Tibial artery (tissue), 4 donors: ENCODE measurements around the gene SLC27A1.
"Not testable (repeated sequence)": the region's sequence is repeated elsewhere in the genome, so short reads cannot be mapped to it uniquely, and the experiment has no call there.

Source experiments
- DNase-seq, 2 donors: peaks; one replicate each; pipeline ENCODE4 v3.0.0-alpha.2; 2019
- H3K27ac ChIP-seq, 2 donors: fragments of 200-600 bp; sonication (generic) in 1 of 2; 1 replicate in 1 of 2; 2 replicates in 1 of 2; pipeline ENCODE4 v1.5.1; 2018 to 2019; ENCODE audit warnings: mild to moderate bottlenecking in 1 of 2
- H3K27me3 ChIP-seq, 2 donors: fragments of 200-600 bp; sonication (generic) in 1 of 2; one replicate each; pipeline versions ENCODE4 v1.5.1 to v1.6.0; 2016 to 2019
- H3K36me3 ChIP-seq, 3 donors: fragments of 200-600 bp; sonication (generic) in 2 of 3; one replicate each; pipeline ENCODE4 v1.5.1; 2016 to 2019; ENCODE audit warnings: mild to moderate bottlenecking in 2 of 3
- H3K4me1 ChIP-seq, 4 donors: fragments of 200-600 bp; sonication (generic) in 2 of 4; 1 replicate in 3 of 4; 2 replicates in 1 of 4; pipeline ENCODE4 v1.5.1; 2016 to 2019
- H3K4me3 ChIP-seq, 2 donors: fragments of 200-600 bp; sonication (generic) in 1 of 2; 1 replicate in 1 of 2; 2 replicates in 1 of 2; pipeline ENCODE4 v1.5.1; 2018 to 2019; ENCODE audit warnings: mild to moderate bottlenecking in 2 of 2
- H3K9me3 ChIP-seq, 3 donors: fragments of 200-600 bp; sonication (generic) in 1 of 3; one replicate each; pipeline ENCODE4 v1.5.1; 2016 to 2019
- intact Hi-C: fragments of 100-400 bp; cut with DNase I; formaldehyde crosslinking; loops from one replicate; pipeline ENCODE4 v1.15.0; 2023; ENCODE audit warnings: low total_unique reads
- TF ChIP-seq, protein P1 (sequence below), 2 experiments: fragments of 200-600 bp in 1 of 2; fragments of 450-650 bp in 1 of 2; IDR thresholded peaks; one replicate each; pipeline ENCODE4 v1.5.1; 2017 to 2019; ENCODE audit warnings: antibody characterized with exemption in 2 of 2, mild to moderate bottlenecking in 1 of 2, moderate library complexity in 1 of 2

The SLC27A1 gene

GRCh38 chr19:17515408-17516149 is 45.3 kb downstream of the SLC27A1 start:
- H3K4me3 ChIP-seq = no peak overlapping the region
- H3K36me3 ChIP-seq = peaks cover 24 to 53% (median 43%) of the 10 kb centered on the region in 3 donors

DNA sequence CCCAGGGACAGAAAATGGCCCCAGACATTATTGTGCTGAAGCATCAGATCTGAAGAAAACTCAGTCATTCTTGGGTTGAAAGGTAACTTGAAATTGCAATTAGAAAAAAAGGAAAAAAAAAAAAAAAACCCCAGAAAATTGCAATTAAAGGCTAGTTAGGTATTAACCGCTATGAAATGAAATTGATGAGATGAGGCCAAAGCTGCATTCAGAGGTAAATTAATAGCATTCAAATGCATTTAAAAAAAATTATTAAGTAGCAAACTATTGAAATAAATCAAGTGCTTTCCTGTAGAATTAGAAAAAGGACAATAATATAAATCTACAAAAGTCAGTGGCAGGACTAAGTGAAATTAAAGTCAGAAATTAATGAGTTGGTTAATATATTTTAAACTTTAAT is 47.6 kb downstream of the SLC27A1 start:
- Histone ChIP-seq H3K36me3 (peaks cover 30 to 64% (median 51%) of the 10 kb centered on the region in 3 donors), H3K9me3 (peaks cover 0 to 15% (median 6%) of the 10 kb centered on the region in 3 donors), H3K4me3 (no peak overlapping the region), H3K27me3 (no peaks in the 10 kb centered on the region), H3K4me1 (peaks cover 0 to 5% (median under 1%) of the 10 kb centered on the region in 4 donors), H3K27ac (no peak overlapping the region)
- DNase-seq = no peak
- intact Hi-C loops = no loop called here
- TF ChIP-seq, protein P1, sequence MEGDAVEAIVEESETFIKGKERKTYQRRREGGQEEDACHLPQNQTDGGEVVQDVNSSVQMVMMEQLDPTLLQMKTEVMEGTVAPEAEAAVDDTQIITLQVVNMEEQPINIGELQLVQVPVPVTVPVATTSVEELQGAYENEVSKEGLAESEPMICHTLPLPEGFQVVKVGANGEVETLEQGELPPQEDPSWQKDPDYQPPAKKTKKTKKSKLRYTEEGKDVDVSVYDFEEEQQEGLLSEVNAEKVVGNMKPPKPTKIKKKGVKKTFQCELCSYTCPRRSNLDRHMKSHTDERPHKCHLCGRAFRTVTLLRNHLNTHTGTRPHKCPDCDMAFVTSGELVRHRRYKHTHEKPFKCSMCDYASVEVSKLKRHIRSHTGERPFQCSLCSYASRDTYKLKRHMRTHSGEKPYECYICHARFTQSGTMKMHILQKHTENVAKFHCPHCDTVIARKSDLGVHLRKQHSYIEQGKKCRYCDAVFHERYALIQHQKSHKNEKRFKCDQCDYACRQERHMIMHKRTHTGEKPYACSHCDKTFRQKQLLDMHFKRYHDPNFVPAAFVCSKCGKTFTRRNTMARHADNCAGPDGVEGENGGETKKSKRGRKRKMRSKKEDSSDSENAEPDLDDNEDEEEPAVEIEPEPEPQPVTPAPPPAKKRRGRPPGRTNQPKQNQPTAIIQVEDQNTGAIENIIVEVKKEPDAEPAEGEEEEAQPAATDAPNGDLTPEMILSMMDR (IDR thresholded peaks at IDR 0.05) = no peak

More at GRCh38 chr19:17515408-17516149, 45.3 kb downstream of the SLC27A1 start:
- Histone ChIP-seq H3K27ac (no peak overlapping the region), H3K27me3 (no peaks in the 10 kb centered on the region), H3K9me3 (peaks cover 0 to 15% (median 6%) of the 10 kb centered on the region in 3 donors), H3K4me1 (peaks cover 0 to 21% (median 10%) of the 10 kb centered on the region in 4 donors)
- intact Hi-C loops = no loop called here
- TF ChIP-seq, protein P1 (IDR thresholded peaks at IDR 0.05) = no peak
- DNase-seq = no peak

DNA sequence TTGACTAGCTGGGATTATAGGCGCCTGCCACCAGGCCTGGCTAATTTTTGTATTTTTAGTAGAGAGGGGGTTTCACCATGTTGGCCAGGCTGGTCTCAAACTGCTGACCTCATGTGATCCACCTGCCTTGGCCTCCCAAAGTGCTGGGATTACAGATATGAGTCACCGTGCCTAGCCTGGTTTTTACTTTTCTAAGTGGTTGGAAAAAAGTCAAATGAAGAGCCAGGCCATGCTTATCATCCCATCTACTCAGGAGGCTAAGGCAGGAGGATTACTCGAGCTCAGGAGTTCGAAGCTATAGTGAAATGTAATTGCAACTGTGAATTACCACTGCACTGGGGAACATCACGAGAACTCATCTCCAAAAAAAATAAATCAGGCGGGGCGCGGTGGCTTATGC is 48.3 kb downstream of the SLC27A1 start:
- intact Hi-C loops, H3K4me1 ChIP-seq, H3K27me3 ChIP-seq, H3K27ac ChIP-seq, H3K4me3 ChIP-seq, DNase-seq: not testable (repeated sequence)
- peaks cover 30 to 64% (median 51%) of the 10 kb centered on the region in 3 donors for H3K36me3 ChIP-seq
- H3K9me3 ChIP-seq = peaks cover 0 to 15% (median 6%) of the 10 kb centered on the region in 3 donors

- H3K27me3 ChIP-seq = peaks cover 0 to 19% of the 10 kb centered on the region in 2 donors
- H3K36me3 ChIP-seq = peaks cover 30 to 64% (median 51%) of the 10 kb centered on the region in 3 donors
- TF ChIP-seq, protein P1 (IDR thresholded peaks at IDR 0.05) = no peak
- no peak for DNase-seq
- no peak overlapping the region for H3K27ac ChIP-seq
- H3K4me1 ChIP-seq = peaks cover 0 to 5% (median 0%) of the 10 kb centered on the region in 4 donors
- intact Hi-C loops = no loop called here
- H3K4me3 ChIP-seq = no peak overlapping the region
- peaks cover 0 to 15% (median 6%) of the 10 kb centered on the region in 3 donors for H3K9me3 ChIP-seq
These were observed 49.6 kb downstream of the SLC27A1 start for GRCh38 chr19:17519967-17520366.

GRCh38 chr19:17520865-17521264 is 50.5 kb downstream of the SLC27A1 start:
- Histone ChIP-seq H3K27ac (no peak overlapping the region), H3K4me3 (no peak overlapping the region), H3K27me3 (peaks cover 0 to 27% of the 10 kb centered on the region in 2 donors), H3K4me1 (peaks cover 0 to 5% (median 0%) of the 10 kb centered on the region in 4 donors), H3K9me3 (peaks cover 0 to 15% (median 6%) of the 10 kb centered on the region in 3 donors), H3K36me3 (peaks cover 30 to 57% (median 50%) of the 10 kb centered on the region in 3 donors)
- TF ChIP-seq, protein P1 (IDR thresholded peaks at IDR 0.05) = no peak
- intact Hi-C loops = no loop called here
- DNase-seq = no peak
